Stimulated activated CD4-positive, alpha-beta T cell treated with anti-CD3 and anti-CD28 coated beads, Interleukin-4, amount 100 ng/mL, for 48 hours (primary cell): Measurements from ENCODE around the gene XPNPEP2.
A peak's percentile ranks its signal among the peaks of the same experiment; 100 is the strongest.
"Not testable (repeated sequence)": the region's sequence is repeated elsewhere in the genome, so short reads cannot be mapped to it uniquely, and the experiment has no call there.

ENCODE experiments used
- DNase-seq, 2 donors: peaks; one replicate each; pipeline ENCODE4 v3.0.0-alpha.2; 2020; ENCODE audit warnings: low read depth in 2 of 2

The XPNPEP2 gene

GRCh38 chrX:129719931-129720530, 18.7 kb upstream of the XPNPEP2 start:
- DNase-seq, result no peak

DNA sequence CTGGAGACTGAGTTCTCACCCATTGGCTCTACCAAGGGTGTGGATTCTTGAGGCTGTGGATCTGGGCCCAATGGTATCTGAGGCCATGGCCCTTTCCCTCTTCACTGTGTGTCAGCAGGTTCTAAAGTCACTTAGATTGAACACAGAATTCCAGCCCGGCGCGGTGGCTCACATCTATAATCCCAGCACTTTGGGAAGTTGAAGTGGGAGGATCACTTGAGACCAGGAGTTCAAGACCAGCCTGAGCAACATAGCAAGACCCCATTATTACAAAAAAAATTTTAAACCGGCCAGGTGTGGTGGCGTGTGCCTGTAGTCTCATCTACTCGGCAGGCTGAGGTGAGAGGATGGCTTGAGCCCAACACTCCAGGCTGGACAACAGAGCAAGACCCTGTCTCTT, 18.0 kb upstream of the XPNPEP2 start:
- no peak for DNase-seq

- DNase-seq, result no peak
Observed at GRCh38 chrX:129721414-129721813, 17.4 kb upstream of the XPNPEP2 start.

DNA sequence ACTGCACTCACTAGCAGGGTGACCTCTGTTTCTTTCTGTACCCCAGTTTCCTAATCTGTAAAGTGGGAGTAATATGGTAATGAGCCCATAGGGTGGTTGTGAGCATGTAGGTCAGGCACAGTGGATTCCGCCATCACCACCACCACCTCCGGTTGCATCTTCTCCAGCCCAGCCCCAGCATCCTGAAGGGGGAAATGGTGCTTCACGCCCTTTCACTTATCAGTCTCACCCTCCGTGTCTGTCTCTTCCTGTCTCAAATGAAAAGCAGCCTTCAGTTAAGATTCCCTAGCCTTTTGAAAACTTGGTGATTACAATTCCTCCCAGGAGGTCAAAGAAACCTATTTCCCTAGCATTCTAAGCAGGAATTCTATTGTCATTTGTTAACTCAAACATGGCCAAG, 16.9 kb upstream of the XPNPEP2 start:
- no peak for DNase-seq

DNA sequence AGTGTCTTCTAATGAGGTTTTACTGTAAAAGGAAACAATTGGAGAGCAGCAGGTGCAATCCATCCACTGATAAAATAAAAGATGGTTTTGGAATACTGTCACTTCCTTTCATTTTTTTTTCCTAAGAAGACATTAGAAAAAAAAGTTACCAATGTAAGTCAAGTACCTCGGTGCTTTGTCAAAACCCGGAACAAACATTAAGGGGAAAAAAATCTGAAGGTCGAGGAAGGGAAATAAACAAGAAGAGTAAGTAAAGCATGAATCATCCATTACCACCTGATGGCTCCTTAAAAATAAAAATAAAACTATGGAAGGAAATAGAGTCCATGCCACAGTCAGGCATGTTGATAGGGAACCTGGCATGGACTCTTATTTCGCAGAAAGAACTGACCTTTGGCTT, 15.3 kb upstream of the XPNPEP2 start:
- DNase-seq, result no peak

DNA sequence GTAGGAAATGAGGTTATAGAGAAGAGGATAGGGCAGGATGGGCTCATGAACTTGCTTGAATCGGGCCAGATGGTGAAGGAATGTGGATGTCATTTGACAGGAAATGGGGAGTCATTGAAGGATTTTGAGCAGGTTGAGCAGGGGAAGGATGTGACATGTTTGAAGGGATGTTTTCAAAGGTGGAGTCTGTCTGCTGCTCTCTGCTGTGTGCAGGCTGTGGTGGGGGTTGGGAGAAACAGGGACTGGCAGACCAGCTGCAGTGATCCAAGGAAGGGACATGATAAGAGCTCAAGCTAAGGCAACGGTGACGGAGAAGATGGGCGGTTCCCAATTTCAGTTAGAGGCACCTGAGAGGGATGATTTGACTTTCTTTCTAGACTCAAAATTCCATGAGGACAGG, 14.0 kb upstream of the XPNPEP2 start:
- no peak for DNase-seq

GRCh38 chrX:129726307-129727111, 12.3 kb upstream of the XPNPEP2 start:
- peak; percentile 25 to 31 for DNase-seq

DNA sequence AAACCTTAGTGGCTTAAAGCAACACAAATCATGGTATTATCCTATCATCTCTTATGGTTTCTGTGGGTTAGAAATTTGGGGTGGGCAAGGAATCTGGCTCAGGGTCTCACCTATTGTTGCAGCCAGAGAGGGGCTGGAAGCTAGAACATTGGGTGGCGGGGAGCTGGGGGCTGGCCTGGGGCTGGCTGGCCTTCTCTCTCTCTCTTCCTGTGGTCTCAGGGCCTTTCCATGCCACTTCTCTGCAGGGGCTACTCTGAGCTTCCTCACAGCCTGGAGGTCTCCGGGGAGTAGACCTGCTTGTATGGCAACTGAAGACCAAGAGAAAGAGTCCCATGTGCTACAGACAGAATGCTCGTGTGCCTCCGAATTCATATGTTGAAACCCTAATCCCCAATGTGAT, 10.7 kb upstream of the XPNPEP2 start:
- DNase-seq, result no peak

DNA sequence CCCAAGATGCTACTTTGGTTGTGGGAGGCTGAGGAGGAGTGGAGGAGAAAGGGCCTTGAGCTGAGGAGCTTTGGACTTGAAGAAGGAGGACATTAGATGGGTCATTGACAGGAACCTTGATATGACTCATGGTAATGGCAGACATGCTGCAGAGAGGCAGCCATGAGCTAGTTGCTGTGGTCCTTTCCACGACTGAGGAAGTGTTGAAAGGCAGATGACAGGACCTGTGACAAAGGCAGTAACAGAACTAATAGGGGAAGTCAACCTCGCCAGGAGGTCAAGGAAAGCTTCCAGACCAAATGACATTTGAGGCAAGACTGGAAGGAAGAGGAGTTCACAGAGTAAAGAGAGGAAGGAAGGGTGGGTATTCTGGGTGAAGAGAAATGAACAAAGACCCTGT, 7.6 kb upstream of the XPNPEP2 start:
- no peak for DNase-seq

DNA sequence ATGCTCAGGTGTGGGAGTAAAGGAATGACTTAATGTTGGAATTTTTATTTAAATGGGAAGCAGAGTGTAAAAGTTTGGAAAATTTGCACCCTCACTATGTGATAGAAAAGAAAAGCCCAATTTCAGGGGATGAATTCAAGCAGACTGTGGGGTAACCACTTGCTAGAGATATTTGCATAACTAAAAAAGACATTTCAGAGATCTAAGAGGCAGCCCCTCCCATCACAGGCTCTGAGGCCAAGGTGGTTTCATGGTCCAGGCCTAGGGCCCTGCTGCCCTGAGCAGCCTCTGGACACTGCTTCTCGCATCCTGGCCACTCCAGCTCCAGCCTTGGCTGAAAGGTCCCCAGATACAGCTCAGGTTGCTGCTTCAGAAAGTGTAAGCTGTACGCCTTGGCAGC, 5.9 kb upstream of the XPNPEP2 start:
- no peak for DNase-seq

DNA sequence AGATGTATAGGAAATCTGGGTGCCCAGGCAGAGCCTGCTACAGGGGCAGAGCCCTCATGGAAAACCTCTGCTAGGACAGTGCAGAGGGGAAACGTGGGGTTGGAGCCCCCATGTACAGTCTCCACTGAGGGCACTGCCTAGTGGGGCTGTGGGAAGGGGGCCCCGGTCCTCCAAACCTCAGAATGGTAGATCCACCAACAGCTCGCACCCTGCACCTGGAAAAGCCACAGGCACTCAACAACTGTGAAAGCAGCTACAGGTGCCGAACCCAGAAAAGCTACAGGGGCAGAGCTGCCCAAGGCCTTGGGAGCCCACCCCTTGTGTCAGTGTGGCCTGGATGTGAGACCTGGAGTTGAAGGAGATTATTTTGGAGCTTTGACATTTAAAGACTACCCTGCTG, 5.4 kb upstream of the XPNPEP2 start:
- DNase-seq, result no peak

DNA sequence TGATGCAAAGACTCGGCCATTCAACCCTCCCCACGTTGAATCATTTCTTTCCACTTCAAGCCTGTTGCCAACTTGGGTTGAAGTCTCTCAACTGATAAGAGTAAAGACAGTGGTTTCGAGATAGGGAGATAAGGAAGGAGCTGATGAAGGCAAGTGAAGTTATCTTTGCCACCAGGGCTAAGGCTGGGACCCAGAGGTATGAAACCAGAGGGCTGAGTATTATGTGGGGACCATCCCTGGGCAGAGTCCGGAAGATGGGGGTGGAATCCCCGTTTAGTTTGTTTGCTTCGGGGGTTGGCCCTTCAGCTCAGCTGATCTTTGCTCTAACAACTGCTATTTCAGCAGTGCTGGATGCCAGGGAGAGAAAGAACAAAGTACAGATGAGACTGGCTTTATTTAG, 2.3 kb upstream of the XPNPEP2 start:
- DNase-seq, result no peak

- no peak for DNase-seq
Observed at GRCh38 chrX:129737916-129738315, 863 bp upstream of the XPNPEP2 start.

- no peak for DNase-seq
Observed at GRCh38 chrX:129739578-129739977, 799 bp downstream of the XPNPEP2 start.

- DNase-seq, result no peak
Observed at GRCh38 chrX:129741880-129742758, 3.3 kb downstream of the XPNPEP2 start.

DNA sequence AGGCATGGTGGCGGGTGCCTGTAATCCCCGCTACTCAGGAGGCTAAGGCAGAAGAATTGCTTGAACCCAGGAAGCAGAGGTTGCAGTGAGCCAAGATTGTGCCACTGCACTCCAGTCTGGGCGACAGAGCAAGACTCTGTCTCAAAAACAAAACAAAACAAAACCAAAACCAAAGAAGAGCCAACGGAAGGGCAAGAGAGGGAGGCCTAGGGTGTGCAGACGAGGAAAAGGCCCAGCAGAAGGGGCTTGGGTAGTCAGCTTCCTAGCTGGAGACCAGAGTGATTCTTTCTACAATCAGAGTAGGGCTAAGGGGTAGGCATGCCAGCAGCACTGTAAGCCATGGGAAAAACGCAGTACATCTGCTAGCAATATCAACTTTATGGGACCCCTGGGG, 4.0 kb downstream of the XPNPEP2 start:
- DNase-seq, result not testable (repeated sequence)

GRCh38 chrX:129743821-129744220, 5.0 kb downstream of the XPNPEP2 start:
- no peak for DNase-seq

DNA sequence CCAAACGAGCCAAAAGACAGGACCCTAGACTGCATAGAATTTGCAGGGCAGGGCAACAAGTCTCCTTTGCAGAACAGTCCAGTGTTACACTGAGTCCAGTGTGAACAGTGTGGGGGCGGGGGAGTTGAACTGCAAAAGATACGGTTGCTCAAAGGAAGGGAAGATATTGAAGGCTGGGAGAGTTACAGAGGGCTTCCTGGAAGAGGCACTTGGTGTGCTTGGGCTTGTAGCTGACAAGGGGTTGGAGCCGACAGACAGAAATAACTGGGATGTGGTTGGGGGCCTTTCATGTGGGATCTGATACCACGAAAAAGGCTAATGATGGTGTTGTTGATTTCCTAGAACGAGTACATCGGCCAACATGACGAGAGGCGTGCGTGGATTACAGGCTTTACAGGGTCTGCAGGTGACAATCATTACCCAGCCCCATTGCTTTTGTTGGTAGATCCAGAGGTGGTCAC, 6.1 kb downstream of the XPNPEP2 start:
- no peak for DNase-seq

- DNase-seq, result no peak
Observed at GRCh38 chrX:129746557-129747470, 8.0 kb downstream of the XPNPEP2 start.

GRCh38 chrX:129747533-129747932, 8.8 kb downstream of the XPNPEP2 start:
- DNase-seq, result no peak

- DNase-seq, result no peak
Observed at GRCh38 chrX:129748305-129748704, 9.5 kb downstream of the XPNPEP2 start.
